ENCODE results near the gene LHFPL3. TPM values are rescaled to one million over a fixed set of nuclear protein-coding genes. Genes with fewer than 3 reads are reported as not detected.

LHFPL3 gene
- total RNA-seq, 1 experiment from 2014 or later: not detected

DNA sequence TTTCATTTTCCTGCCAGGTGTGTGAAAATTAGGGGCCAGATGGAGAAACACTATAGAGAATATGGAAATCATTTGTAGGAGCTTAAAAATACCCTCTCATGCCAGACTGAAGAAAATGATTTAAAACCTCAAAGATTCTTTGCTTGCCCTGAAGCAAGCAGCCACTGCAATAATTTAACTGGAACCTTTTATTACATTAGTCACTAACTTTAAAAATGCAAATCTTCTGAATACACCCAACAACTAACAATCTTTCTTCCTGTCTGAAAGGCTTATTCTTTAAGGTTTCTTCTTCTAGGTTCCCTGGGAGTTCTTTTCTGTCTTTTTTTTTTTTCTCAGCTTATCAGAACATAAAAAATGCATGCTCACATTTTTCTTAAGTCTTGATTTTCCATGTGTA, 447.1 kb downstream of the LHFPL3 start:
- H3T11ph ChIP-seq (ENCODE audit: low read length): no peak overlapping the region
- no peak overlapping the region for H3K18ac ChIP-seq (ENCODE audit: insufficient read length, low read depth, low read length)
- no peak overlapping the region for H3K23ac ChIP-seq (ENCODE audit: insufficient read length, low read depth, low read length)
- no peak overlapping the region for H2BK5ac ChIP-seq (ENCODE audit: insufficient read length, low read length)
- no peak overlapping the region for H2BK12ac ChIP-seq (ENCODE audit: insufficient read length, low read depth, low read length)
- no peak overlapping the region for H3K9ac ChIP-seq (ENCODE audit: extremely low read depth, insufficient read length, low read length)
- no peaks in the 10 kb centered on the region for H3K23me2 ChIP-seq (ENCODE audit: insufficient read length, low read depth, low read length, poor library complexity, severe bottlenecking)
- H3K4me1 ChIP-seq (ENCODE audit: insufficient read depth, low read length): peaks cover 3% of the 10 kb centered on the region; the same call in 1 of the 2 replicates
- H3K4me1 Mint-ChIP-seq: peaks cover 24 to 29% of the 10 kb centered on the region in 2 experiments
- H2BK15ac ChIP-seq (ENCODE audit: low read depth, low read length): no peak overlapping the region
- H3K56ac ChIP-seq (ENCODE audit: insufficient read length, low read depth, low read length): no peak overlapping the region
- H3K27me3 Mint-ChIP-seq (ENCODE audit: low read depth): peaks cover 9% of the 10 kb centered on the region
- no peak overlapping the region for H3K4ac ChIP-seq (ENCODE audit: low read depth, low read length)
- no peak overlapping the region for H3K4me3 Mint-ChIP-seq
- no peak overlapping the region for H2BK120ac ChIP-seq (ENCODE audit: low read depth, low read length, poor library complexity, severe bottlenecking)
- no peak overlapping the region for H2AK5ac ChIP-seq (ENCODE audit: insufficient read length, low read length)
- H3K9me3 ChIP-seq (ENCODE audit: control insufficient read depth, low read depth, low read length): no peaks in the 10 kb centered on the region
- TF ChIP-seq, protein P1, sequence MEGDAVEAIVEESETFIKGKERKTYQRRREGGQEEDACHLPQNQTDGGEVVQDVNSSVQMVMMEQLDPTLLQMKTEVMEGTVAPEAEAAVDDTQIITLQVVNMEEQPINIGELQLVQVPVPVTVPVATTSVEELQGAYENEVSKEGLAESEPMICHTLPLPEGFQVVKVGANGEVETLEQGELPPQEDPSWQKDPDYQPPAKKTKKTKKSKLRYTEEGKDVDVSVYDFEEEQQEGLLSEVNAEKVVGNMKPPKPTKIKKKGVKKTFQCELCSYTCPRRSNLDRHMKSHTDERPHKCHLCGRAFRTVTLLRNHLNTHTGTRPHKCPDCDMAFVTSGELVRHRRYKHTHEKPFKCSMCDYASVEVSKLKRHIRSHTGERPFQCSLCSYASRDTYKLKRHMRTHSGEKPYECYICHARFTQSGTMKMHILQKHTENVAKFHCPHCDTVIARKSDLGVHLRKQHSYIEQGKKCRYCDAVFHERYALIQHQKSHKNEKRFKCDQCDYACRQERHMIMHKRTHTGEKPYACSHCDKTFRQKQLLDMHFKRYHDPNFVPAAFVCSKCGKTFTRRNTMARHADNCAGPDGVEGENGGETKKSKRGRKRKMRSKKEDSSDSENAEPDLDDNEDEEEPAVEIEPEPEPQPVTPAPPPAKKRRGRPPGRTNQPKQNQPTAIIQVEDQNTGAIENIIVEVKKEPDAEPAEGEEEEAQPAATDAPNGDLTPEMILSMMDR (conservative IDR thresholded peaks at IDR 0.05): no peak
- H3K27ac Mint-ChIP-seq: no peak overlapping the region
- H3K79me1 ChIP-seq (ENCODE audit: insufficient read depth, low read depth, low read length, poor library complexity, severe bottlenecking): no peaks in the 10 kb centered on the region
- no peak overlapping the region for H3K4me2 ChIP-seq (ENCODE audit: insufficient read depth, insufficient read length, low read length)
- no peak overlapping the region for H3K27ac ChIP-seq (ENCODE audit: insufficient read length, low read depth, low read length)
- H2BK20ac ChIP-seq (ENCODE audit: low read depth, low read length, poor library complexity, severe bottlenecking): no peak overlapping the region
- H4K20me1 ChIP-seq (ENCODE audit: control insufficient read depth, insufficient read depth, insufficient read length): no peaks in the 10 kb centered on the region
- no peak overlapping the region for H4K91ac ChIP-seq (ENCODE audit: insufficient read length, low read depth, low read length)
- no peaks in the 10 kb centered on the region for H3K79me2 ChIP-seq (ENCODE audit: insufficient read depth, low read length)
- no peaks in the 10 kb centered on the region for H3K36me3 Mint-ChIP-seq (ENCODE audit: insufficient read depth in 1 of 3, low read depth in 3 of 3)
- peaks cover 0 to 3% of the 10 kb centered on the region in 2 experiments; a peak in 2 of 5 replicates for H3K9me3 Mint-ChIP-seq
- no peak overlapping the region for H4K5ac ChIP-seq (ENCODE audit: insufficient read length, low read depth, low read length)
- no peak overlapping the region for H2AFZ ChIP-seq (ENCODE audit: low read length)
- H4K8ac ChIP-seq (replicated peaks; ENCODE audit: insufficient read length, low read depth, low read length): no peak overlapping the region
- H3K27me3 ChIP-seq (ENCODE audit: insufficient read depth, low read length): no peaks in the 10 kb centered on the region
- DNase-seq: no peak
- H3K14ac ChIP-seq (ENCODE audit: insufficient read depth, low read length): no peak overlapping the region
